ENCODE data around the gene CXCL11.

GRCh38 chr4:76011018-76011670 is 24.7 kb downstream of the CXCL11 start:
- TF ChIP-seq POLR2A (IDR thresholded peaks at IDR 0.05) = no peak
- TF ChIP-seq, protein P1, sequence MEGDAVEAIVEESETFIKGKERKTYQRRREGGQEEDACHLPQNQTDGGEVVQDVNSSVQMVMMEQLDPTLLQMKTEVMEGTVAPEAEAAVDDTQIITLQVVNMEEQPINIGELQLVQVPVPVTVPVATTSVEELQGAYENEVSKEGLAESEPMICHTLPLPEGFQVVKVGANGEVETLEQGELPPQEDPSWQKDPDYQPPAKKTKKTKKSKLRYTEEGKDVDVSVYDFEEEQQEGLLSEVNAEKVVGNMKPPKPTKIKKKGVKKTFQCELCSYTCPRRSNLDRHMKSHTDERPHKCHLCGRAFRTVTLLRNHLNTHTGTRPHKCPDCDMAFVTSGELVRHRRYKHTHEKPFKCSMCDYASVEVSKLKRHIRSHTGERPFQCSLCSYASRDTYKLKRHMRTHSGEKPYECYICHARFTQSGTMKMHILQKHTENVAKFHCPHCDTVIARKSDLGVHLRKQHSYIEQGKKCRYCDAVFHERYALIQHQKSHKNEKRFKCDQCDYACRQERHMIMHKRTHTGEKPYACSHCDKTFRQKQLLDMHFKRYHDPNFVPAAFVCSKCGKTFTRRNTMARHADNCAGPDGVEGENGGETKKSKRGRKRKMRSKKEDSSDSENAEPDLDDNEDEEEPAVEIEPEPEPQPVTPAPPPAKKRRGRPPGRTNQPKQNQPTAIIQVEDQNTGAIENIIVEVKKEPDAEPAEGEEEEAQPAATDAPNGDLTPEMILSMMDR (IDR thresholded peaks at IDR 0.05) = no peak

Measured in testis (tissue), 2 donors.